ENCODE measurements around the gene HSD17B2.
A peak's percentile ranks its signal among the peaks of the same experiment; 100 is the strongest.

Gene HSD17B2

GRCh38 chr16:82134846-82135245, 99.8 kb downstream of the HSD17B2 start:
- TF ChIP-seq EZH2phosphoT487 (IDR thresholded peaks at IDR 0.05; ENCODE audit: borderline replicate concordance): no peak
- no peak for TF ChIP-seq CTCF (conservative IDR thresholded peaks at IDR 0.05; ENCODE audit: low read length)
- Histone ChIP-seq H4K20me1 (ENCODE audit: insufficient read depth, low read length, poor library complexity, severe bottlenecking) (no peaks in the 10 kb centered on the region), H3K9me3 (ENCODE audit: insufficient read depth, low read depth, low read length) (no peaks in the 10 kb centered on the region), H3F3A (ENCODE audit: low read depth) (no peaks in the 10 kb centered on the region), H2AFZ (ENCODE audit: low read length) (no peak overlapping the region), H3K4me3 (ENCODE audit: low read length, poor library complexity, severe bottlenecking) (no peak overlapping the region), H3K27me3 (ENCODE audit: insufficient read depth, low read length, poor library complexity, severe bottlenecking) (no peaks in the 10 kb centered on the region), H3K79me2 (ENCODE audit: insufficient read depth, low read length) (peaks cover 33% of the 10 kb centered on the region), H3K36me3 (ENCODE audit: insufficient read depth, low read length) (no peaks in the 10 kb centered on the region), H3K9me2 (replicated peaks; ENCODE audit: low read depth, low read length) (no peaks in the 10 kb centered on the region), H3K4me2 (ENCODE audit: low read depth, low read length, poor library complexity, severe bottlenecking) (peak overlapping the region; percentile 70), H3K4me1 (ENCODE audit: insufficient read depth, low read length, poor library complexity, severe bottlenecking) (peaks cover 57% of the 10 kb centered on the region), H3K9ac (ENCODE audit: low read depth, low read length, poor library complexity, severe bottlenecking) (no peak overlapping the region)

DNA sequence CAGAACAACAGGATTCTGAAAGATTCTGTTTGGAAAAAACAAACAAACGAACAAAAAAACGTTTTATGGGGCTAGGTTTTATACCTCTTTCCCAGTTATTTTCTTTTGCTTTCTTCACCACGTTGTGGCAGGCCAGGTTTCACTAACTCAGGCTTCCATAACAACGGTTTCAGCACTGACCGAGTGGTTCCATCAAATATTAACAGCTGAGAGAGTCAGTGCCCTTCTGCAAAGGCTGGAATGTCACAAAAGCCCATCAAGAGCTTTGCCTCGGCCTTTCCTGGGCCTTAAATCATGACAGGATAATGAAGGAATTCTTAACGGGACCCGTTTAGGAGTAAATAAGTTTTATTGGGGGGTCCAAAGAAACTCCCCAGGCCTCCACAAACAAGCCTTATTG, 100.8 kb downstream of the HSD17B2 start:
- peaks cover 53% of the 10 kb centered on the region for H3K4me1 ChIP-seq (ENCODE audit: insufficient read depth, low read length, poor library complexity, severe bottlenecking)
- H3K9me3 ChIP-seq (ENCODE audit: insufficient read depth, low read depth, low read length): no peaks in the 10 kb centered on the region
- no peak overlapping the region for H2AFZ ChIP-seq (ENCODE audit: low read length)

DNA sequence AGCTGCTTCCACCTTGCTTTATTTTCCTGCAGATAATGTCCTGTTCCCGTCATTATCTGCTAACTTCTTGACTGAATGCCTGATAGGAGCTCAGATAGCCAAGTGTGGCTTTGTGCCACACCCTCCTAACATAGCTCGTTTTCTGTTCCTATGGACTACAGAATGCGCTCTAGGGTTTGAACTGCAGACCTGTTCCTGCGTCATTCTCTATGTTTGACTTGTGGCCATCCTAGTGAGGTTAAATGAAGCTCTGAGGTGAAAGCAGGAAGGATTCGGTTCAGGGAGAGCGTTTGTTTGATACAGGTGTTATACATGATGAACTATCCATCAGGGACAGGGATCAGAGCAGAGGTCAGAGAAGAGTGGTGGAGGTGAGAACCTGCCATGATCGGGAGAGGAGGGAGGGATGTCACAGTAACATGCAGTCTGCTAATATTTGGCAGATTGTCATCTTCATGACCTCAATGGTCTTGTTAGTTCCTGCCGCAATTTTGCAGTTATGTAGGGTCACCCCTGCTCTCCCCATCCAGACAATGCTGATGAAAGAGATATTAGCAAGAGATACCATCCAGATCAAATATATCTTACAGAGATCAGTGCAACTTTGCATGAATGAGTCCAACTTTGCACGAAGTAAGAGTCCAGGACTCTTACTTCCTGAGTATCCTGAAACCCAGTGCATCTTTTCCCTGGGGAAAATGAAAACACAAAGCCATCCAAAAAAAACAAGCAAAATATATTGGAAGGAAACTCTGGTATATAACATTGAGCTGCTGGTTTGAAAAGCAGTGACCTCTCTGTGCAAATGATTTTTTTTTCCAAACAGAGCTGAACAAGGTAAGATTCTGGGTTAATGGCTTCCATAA, 102.1 kb downstream of the HSD17B2 start:
- Histone ChIP-seq H3K9me3 (ENCODE audit: insufficient read depth, low read depth, low read length) (no peaks in the 10 kb centered on the region), H2AFZ (ENCODE audit: low read length) (no peak overlapping the region), H3K4me3 (ENCODE audit: low read length, poor library complexity, severe bottlenecking) (peak overlapping the region; percentile 81), H3F3A (ENCODE audit: low read depth) (no peaks in the 10 kb centered on the region), H3K4me1 (ENCODE audit: insufficient read depth, low read length, poor library complexity, severe bottlenecking) (peaks cover 53% of the 10 kb centered on the region), H3K27me3 (ENCODE audit: insufficient read depth, low read length, poor library complexity, severe bottlenecking) (no peaks in the 10 kb centered on the region), H3K36me3 (ENCODE audit: insufficient read depth, low read length) (no peaks in the 10 kb centered on the region), H3K9ac (ENCODE audit: low read depth, low read length, poor library complexity, severe bottlenecking) (peak overlapping the region; percentile 81), H4K20me1 (ENCODE audit: insufficient read depth, low read length, poor library complexity, severe bottlenecking) (no peaks in the 10 kb centered on the region), H3K4me2 (ENCODE audit: low read depth, low read length, poor library complexity, severe bottlenecking) (peak overlapping the region; percentile 80), H3K9me2 (replicated peaks; ENCODE audit: low read depth, low read length) (no peaks in the 10 kb centered on the region), H3K79me2 (ENCODE audit: insufficient read depth, low read length) (peaks cover 33% of the 10 kb centered on the region)
- TF ChIP-seq EZH2phosphoT487 (IDR thresholded peaks at IDR 0.05; ENCODE audit: borderline replicate concordance) (no peak), CTCF (conservative IDR thresholded peaks at IDR 0.05; ENCODE audit: low read length) (no peak)

More for the DNA sequence above, 100.8 kb downstream of the HSD17B2 start:
- Histone ChIP-seq H3K4me2 (ENCODE audit: low read depth, low read length, poor library complexity, severe bottlenecking) (no peak overlapping the region), H3F3A (ENCODE audit: low read depth) (no peaks in the 10 kb centered on the region), H3K79me2 (ENCODE audit: insufficient read depth, low read length) (peaks cover 33% of the 10 kb centered on the region), H3K9me2 (replicated peaks; ENCODE audit: low read depth, low read length) (no peaks in the 10 kb centered on the region), H3K27me3 (ENCODE audit: insufficient read depth, low read length, poor library complexity, severe bottlenecking) (no peaks in the 10 kb centered on the region), H3K36me3 (ENCODE audit: insufficient read depth, low read length) (no peaks in the 10 kb centered on the region), H3K4me3 (ENCODE audit: low read length, poor library complexity, severe bottlenecking) (no peak overlapping the region), H3K9ac (ENCODE audit: low read depth, low read length, poor library complexity, severe bottlenecking) (no peak overlapping the region), H4K20me1 (ENCODE audit: insufficient read depth, low read length, poor library complexity, severe bottlenecking) (no peaks in the 10 kb centered on the region)
- TF ChIP-seq CTCF (conservative IDR thresholded peaks at IDR 0.05; ENCODE audit: low read length) (no peak), EZH2phosphoT487 (IDR thresholded peaks at IDR 0.05; ENCODE audit: borderline replicate concordance) (no peak)

Measured in Loucy (cell line).